ENCODE measurements around the gene C12orf42. TPM values are rescaled to one million over a fixed set of nuclear protein-coding genes. Genes with fewer than 3 reads are reported as not detected.

Gene C12orf42
- total RNA-seq, 2 donors from 2014 or later = not detected

- Histone ChIP-seq H3K27me3 (replicated peaks; ENCODE audit: insufficient read depth) (no peaks in the 10 kb centered on the region), H3K27ac (no peak overlapping the region), H3K4me1 (ENCODE audit: control insufficient read depth in 1 of 2, low read depth in 2 of 2) (no peaks in the 10 kb centered on the region), H3K4me3 (no peak overlapping the region), H3K36me3 (no peaks in the 10 kb centered on the region), H3K9me3 (no peaks in the 10 kb centered on the region)
- DNase-seq (ENCODE audit: low spot score) (no peak), ATAC-seq (ENCODE audit: insufficient number of reproducible peaks, low FRiP score, low read depth) (no peak)
- no peak for TF ChIP-seq CTCF (IDR thresholded peaks at IDR 0.05)
Observed at GRCh38 chr12:103470664-103471063, 25.1 kb downstream of the C12orf42 start.

- Histone ChIP-seq H3K9me3 (no peaks in the 10 kb centered on the region), H3K4me1 (ENCODE audit: control insufficient read depth in 1 of 2, low read depth in 2 of 2) (no peaks in the 10 kb centered on the region), H3K27me3 (replicated peaks; ENCODE audit: insufficient read depth) (no peaks in the 10 kb centered on the region), H3K4me3 (no peak overlapping the region), H3K36me3 (no peaks in the 10 kb centered on the region), H3K27ac (no peak overlapping the region)
- no peak for TF ChIP-seq CTCF (IDR thresholded peaks at IDR 0.05)
- DNase-seq (ENCODE audit: low spot score) (no peak), ATAC-seq (ENCODE audit: insufficient number of reproducible peaks, low FRiP score, low read depth) (no peak)
Observed at GRCh38 chr12:103469719-103470118, 26.0 kb downstream of the C12orf42 start.

- H3K36me3 ChIP-seq = no peaks in the 10 kb centered on the region
- H3K4me1 ChIP-seq (ENCODE audit: control insufficient read depth in 1 of 2, low read depth in 2 of 2) = no peaks in the 10 kb centered on the region
- DNase-seq (ENCODE audit: low spot score) (no peak), ATAC-seq (ENCODE audit: insufficient number of reproducible peaks, low FRiP score, low read depth) (no peak)
- H3K27me3 ChIP-seq (replicated peaks; ENCODE audit: insufficient read depth) = no peaks in the 10 kb centered on the region
- no peak for TF ChIP-seq CTCF (IDR thresholded peaks at IDR 0.05)
- H3K4me3 ChIP-seq = no peak overlapping the region
- no peak overlapping the region for H3K27ac ChIP-seq
- H3K9me3 ChIP-seq = peaks cover under 1% of the 10 kb centered on the region
Observed at GRCh38 chr12:103468837-103469236, 26.9 kb downstream of the C12orf42 start.

GRCh38 chr12:103462675-103463074 lies 33.1 kb downstream of the C12orf42 start:
- Histone ChIP-seq H3K4me1 (ENCODE audit: control insufficient read depth in 1 of 2, low read depth in 2 of 2) (no peaks in the 10 kb centered on the region), H3K36me3 (no peaks in the 10 kb centered on the region), H3K9me3 (peaks cover 3% of the 10 kb centered on the region), H3K4me3 (no peak overlapping the region), H3K27me3 (replicated peaks; ENCODE audit: insufficient read depth) (no peaks in the 10 kb centered on the region), H3K27ac (no peak overlapping the region)
- DNase-seq (ENCODE audit: low spot score) = no peak
- ATAC-seq (ENCODE audit: insufficient number of reproducible peaks, low FRiP score, low read depth) = no peak
- no peak for TF ChIP-seq CTCF (IDR thresholded peaks at IDR 0.05)

- H3K27me3 ChIP-seq (replicated peaks; ENCODE audit: insufficient read depth) = no peaks in the 10 kb centered on the region
- H3K9me3 ChIP-seq = no peaks in the 10 kb centered on the region
- H3K4me3 ChIP-seq = no peak overlapping the region
- ATAC-seq (ENCODE audit: insufficient number of reproducible peaks, low FRiP score, low read depth) = no peak
- H3K27ac ChIP-seq = no peak overlapping the region
- no peak for DNase-seq (ENCODE audit: low spot score)
- H3K36me3 ChIP-seq = no peaks in the 10 kb centered on the region
- no peak for TF ChIP-seq CTCF (IDR thresholded peaks at IDR 0.05)
- no peaks in the 10 kb centered on the region for H3K4me1 ChIP-seq (ENCODE audit: control insufficient read depth in 1 of 2, low read depth in 2 of 2)
Observed at GRCh38 chr12:103457471-103457870, 38.3 kb downstream of the C12orf42 start.
